Stimulated activated naive B cell treated with anti-CD40 and anti-IgM and Interleukin-4, amounts not matched to agents 10 μg/mL and 1 μg/mL and 100 μg/mL, for 72 hours (primary cell): ENCODE data around the gene NRDC.

Source experiments
- ATAC-seq, 2 donors: fragments of 150-1000 bp; cut with Tn5 transposase; replicated peaks; 2 replicates each; pipeline ENCODE4 v1.10.0; 2021; ENCODE audit warnings: moderate library complexity in 1 of 2
- DNase-seq: peaks from one replicate; pipeline ENCODE4 v3.0.0; 2021
- H3K27ac Mint-ChIP-seq: one replicate; pipeline ENCODE4 v1.8.0; 2022; ENCODE audit warnings: mild to moderate bottlenecking, mixed read lengths
- H3K27me3 Mint-ChIP-seq, 2 donors: one replicate each; pipeline ENCODE4 v1.8.0; 2022; ENCODE audit warnings: mixed read lengths in 2 of 2
- H3K36me3 Mint-ChIP-seq, 2 donors: one replicate each; pipeline ENCODE4 v1.8.0; 2022; ENCODE audit warnings: mixed read lengths in 2 of 2, mild to moderate bottlenecking in 1 of 2
- H3K4me1 Mint-ChIP-seq, 2 donors: one replicate each; pipeline ENCODE4 v1.8.0; 2022; ENCODE audit warnings: mixed read lengths in 2 of 2, mild to moderate bottlenecking in 1 of 2
- H3K4me3 Mint-ChIP-seq, 2 donors: one replicate each; pipeline ENCODE4 v1.8.0; 2022; ENCODE audit warnings: mild to moderate bottlenecking in 2 of 2, mixed read lengths in 2 of 2, moderate library complexity in 1 of 2
- H3K9me3 Mint-ChIP-seq, 2 donors: one replicate each; pipeline ENCODE4 v1.8.0; 2022; ENCODE audit warnings: mixed read lengths in 2 of 2, mild to moderate bottlenecking in 1 of 2

Gene NRDC, protein sequence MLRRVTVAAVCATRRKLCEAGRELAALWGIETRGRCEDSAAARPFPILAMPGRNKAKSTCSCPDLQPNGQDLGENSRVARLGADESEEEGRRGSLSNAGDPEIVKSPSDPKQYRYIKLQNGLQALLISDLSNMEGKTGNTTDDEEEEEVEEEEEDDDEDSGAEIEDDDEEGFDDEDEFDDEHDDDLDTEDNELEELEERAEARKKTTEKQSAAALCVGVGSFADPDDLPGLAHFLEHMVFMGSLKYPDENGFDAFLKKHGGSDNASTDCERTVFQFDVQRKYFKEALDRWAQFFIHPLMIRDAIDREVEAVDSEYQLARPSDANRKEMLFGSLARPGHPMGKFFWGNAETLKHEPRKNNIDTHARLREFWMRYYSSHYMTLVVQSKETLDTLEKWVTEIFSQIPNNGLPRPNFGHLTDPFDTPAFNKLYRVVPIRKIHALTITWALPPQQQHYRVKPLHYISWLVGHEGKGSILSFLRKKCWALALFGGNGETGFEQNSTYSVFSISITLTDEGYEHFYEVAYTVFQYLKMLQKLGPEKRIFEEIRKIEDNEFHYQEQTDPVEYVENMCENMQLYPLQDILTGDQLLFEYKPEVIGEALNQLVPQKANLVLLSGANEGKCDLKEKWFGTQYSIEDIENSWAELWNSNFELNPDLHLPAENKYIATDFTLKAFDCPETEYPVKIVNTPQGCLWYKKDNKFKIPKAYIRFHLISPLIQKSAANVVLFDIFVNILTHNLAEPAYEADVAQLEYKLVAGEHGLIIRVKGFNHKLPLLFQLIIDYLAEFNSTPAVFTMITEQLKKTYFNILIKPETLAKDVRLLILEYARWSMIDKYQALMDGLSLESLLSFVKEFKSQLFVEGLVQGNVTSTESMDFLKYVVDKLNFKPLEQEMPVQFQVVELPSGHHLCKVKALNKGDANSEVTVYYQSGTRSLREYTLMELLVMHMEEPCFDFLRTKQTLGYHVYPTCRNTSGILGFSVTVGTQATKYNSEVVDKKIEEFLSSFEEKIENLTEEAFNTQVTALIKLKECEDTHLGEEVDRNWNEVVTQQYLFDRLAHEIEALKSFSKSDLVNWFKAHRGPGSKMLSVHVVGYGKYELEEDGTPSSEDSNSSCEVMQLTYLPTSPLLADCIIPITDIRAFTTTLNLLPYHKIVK

DNA sequence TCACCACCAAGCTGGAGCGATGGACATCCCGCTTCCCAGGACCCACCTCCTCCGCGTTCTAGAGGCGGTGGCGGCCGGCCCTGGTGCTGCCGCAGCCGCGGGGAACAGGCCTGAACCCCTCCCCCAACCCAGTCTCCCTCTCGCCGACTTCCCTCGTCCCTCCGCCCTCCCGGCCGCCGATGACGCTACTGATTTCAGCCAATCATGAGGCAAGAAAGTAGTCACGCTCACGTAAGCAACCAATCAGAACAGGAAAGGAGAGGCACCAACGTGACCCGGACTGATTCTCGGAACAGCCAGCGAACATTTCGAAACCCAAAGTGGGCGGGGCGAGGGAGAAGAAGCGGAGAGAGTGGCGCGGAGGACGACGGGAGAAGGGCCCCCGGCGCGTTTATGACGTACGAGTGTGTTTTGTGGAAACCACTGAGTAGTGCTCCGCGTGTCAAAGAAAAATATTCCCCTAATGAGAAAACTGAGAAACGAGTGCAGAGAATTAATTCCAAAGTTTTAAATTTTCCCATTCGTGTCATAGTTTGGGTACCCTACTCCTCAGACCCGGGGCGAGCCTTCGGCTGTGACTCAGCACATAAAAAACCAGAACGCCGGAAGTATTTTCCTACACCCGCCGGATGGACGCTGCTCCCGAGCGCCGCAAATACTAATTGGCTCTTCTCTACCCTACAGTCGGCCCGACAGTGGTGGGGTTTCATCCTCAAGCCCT is at the start of gene NRDC:
TSS of gene NRDC (minus strand) at position 112 of the 721 bp plus-strand sequence. CDS start 112 bp downstream, outside the sequence.
- peaks cover 20 to 21% of the 10 kb centered on the region in 2 donors for H3K4me1 Mint-ChIP-seq
- no peak within 1 kb of the TSS for H3K27ac Mint-ChIP-seq
- ATAC-seq (peak; percentile 95), DNase-seq (peak; percentile 99)
- peaks cover 3 to 4% of the 10 kb centered on the region in 2 donors for H3K36me3 Mint-ChIP-seq
- no peaks in the 10 kb centered on the region for H3K9me3 Mint-ChIP-seq
- no peak within 1 kb of the TSS for H3K4me3 Mint-ChIP-seq
- no peaks in the 10 kb centered on the region for H3K27me3 Mint-ChIP-seq

DNA sequence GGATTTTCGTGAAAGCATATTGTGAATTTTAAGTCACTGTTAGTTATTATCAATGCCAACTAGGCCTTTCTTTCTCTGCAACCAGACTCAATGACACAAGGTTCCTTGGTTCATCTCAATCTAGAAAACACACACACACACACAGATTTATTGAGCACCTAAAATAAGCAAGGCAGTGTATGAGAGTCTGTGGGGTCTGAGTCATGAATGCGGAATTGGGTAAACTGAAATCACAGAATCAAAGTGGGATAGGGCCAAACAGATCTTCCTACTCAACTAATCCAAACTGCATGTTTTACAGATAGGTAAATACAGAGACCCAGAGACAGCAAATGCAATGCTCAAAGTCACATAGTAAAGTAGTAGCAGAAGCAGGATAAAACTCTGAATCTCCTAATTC is 48.5 kb upstream of the NRDC start:
- ATAC-seq (no peak), DNase-seq (no peak)
- no peaks in the 10 kb centered on the region for H3K4me1 Mint-ChIP-seq
- H3K4me3 Mint-ChIP-seq = no peak overlapping the region
- no peaks in the 10 kb centered on the region for H3K36me3 Mint-ChIP-seq
- peaks cover 4 to 7% of the 10 kb centered on the region in 2 donors for H3K27me3 Mint-ChIP-seq
- no peaks in the 10 kb centered on the region for H3K9me3 Mint-ChIP-seq
- H3K27ac Mint-ChIP-seq = no peak overlapping the region

DNA sequence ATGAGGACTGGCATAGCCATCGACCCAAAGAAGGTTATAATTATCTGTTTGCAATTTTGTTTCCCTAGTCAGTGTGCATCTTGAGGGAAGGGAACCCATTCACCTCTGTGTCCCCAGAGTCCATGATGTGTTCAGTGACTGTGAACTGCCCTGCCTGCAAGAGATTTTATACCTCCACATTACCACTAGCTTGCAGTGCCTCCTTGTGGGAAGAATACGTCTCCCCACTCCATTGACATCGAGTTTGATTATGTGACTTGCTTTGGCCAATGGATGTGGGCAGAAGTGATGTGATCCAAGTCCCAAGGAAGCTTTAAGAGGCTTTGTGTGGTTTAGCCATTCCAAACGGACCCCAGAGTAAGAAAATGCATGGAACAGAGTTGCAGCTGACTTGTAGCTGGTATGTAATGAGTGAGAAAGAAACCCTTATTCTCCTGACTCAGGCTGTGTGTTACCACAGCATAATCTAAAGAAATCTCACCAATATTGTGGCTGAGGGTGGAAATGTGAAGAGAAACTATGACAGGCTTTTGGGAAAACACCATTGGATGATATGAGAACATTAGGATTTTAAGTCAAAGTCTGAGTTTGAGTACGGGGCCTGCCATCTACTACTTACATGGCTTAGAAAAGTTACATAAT is 47.8 kb upstream of the NRDC start:
- no peak overlapping the region for H3K4me3 Mint-ChIP-seq
- DNase-seq (no peak), ATAC-seq (no peak)
- H3K9me3 Mint-ChIP-seq = no peaks in the 10 kb centered on the region
- peaks cover 10 to 15% of the 10 kb centered on the region in 2 donors for H3K27me3 Mint-ChIP-seq
- no peaks in the 10 kb centered on the region for H3K36me3 Mint-ChIP-seq
- no peak overlapping the region for H3K27ac Mint-ChIP-seq
- H3K4me1 Mint-ChIP-seq = no peaks in the 10 kb centered on the region

DNA sequence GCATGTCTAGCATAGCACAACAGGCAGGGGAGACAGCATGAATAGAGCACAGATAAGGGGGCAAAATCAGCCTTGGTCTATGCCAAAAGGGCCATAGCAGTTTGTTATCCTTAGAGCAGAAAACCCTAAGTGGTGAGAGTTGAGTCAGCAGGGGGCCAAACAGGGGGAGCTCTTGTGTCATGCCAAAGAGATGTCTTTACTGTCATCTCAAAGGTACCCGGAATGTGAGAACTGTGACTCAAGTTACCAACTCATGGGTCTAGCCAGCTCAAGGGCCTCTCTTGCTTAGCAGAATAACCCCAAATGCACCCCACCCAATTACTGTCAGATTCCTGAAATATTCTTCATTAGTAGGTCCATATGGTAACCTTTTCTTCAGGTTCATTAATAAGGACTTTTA is 45.9 kb upstream of the NRDC start:
- Mint-ChIP-seq H3K4me1 (no peaks in the 10 kb centered on the region), H3K9me3 (no peaks in the 10 kb centered on the region), H3K4me3 (no peak overlapping the region), H3K36me3 (no peaks in the 10 kb centered on the region), H3K27ac (no peak overlapping the region), H3K27me3 (peaks cover 14 to 28% of the 10 kb centered on the region in 2 donors)
- ATAC-seq (no peak), DNase-seq (no peak)

DNA sequence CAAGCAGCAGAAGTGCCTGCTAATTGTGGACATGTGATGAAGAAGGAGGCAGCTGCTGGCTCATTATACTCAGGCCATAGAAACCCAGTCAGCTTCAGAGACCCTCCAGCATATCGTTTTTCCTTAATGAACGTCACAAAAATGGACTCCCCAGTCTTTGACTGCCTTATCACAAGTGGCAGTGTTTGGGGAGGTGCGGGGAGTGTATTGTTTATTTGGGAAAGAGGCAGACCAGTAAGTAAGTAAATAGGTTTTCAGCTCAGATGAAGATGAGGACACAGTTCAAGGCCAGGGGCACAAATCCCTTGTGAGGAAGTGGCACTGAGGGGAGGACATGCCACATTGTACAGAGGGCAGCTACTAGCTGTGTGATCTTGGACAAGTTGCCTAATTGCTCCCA is 43.5 kb upstream of the NRDC start:
- H3K9me3 Mint-ChIP-seq = no peaks in the 10 kb centered on the region
- ATAC-seq (no peak), DNase-seq (no peak)
- H3K27me3 Mint-ChIP-seq = peaks cover 22 to 33% of the 10 kb centered on the region in 2 donors
- no peak overlapping the region for H3K4me3 Mint-ChIP-seq
- H3K36me3 Mint-ChIP-seq = no peaks in the 10 kb centered on the region
- no peaks in the 10 kb centered on the region for H3K4me1 Mint-ChIP-seq
- no peak overlapping the region for H3K27ac Mint-ChIP-seq

DNA sequence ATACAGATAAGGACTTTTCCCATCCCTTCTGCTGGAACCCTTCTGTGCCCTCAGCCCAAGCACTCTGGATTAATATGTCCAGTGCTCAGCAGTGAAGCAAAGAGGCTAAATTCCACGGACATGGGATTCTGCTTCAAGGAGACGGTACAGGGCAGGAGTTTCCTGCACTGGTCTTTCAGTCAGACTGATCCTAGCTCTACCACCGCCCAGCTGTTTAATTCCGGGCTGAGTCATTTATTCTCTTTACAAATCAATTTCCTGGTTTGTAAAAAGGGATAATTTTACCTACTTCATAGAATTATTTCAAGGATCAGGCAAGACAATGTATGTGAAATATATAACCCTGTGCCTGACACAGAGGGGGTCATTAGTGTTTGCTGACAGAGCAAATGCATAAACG is 41.6 kb upstream of the NRDC start:
- no peak for DNase-seq
- H3K4me3 Mint-ChIP-seq = no peak overlapping the region
- H3K9me3 Mint-ChIP-seq = no peaks in the 10 kb centered on the region
- H3K27ac Mint-ChIP-seq = no peak overlapping the region
- ATAC-seq = no peak
- peaks cover 22 to 33% of the 10 kb centered on the region in 2 donors for H3K27me3 Mint-ChIP-seq
- H3K4me1 Mint-ChIP-seq = no peaks in the 10 kb centered on the region
- H3K36me3 Mint-ChIP-seq = no peaks in the 10 kb centered on the region

DNA sequence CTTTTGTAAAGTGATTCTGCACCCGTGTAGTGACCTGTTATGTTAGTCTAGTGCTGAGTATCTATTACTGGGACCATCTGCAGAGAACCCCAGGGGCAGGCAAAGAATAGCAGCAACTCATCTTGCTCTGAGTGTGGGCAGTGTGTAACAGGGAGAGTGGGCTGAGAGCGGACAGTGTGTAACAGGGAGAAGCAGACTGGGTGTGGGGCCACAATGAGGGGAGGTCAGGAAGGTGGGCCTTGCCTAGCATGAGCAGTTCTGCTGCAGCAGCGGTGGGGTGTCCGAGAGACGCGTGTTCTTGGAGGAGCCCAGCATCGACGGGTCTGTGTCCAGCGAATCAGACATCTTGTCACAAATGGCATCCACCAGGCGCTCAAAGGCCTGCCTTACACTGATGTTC is 41.2 kb upstream of the NRDC start:
- Mint-ChIP-seq H3K4me3 (no peak overlapping the region), H3K27me3 (peaks cover 22 to 33% of the 10 kb centered on the region in 2 donors), H3K27ac (no peak overlapping the region), H3K4me1 (no peaks in the 10 kb centered on the region), H3K36me3 (no peaks in the 10 kb centered on the region), H3K9me3 (no peaks in the 10 kb centered on the region)
- ATAC-seq = no peak
- no peak for DNase-seq

DNA sequence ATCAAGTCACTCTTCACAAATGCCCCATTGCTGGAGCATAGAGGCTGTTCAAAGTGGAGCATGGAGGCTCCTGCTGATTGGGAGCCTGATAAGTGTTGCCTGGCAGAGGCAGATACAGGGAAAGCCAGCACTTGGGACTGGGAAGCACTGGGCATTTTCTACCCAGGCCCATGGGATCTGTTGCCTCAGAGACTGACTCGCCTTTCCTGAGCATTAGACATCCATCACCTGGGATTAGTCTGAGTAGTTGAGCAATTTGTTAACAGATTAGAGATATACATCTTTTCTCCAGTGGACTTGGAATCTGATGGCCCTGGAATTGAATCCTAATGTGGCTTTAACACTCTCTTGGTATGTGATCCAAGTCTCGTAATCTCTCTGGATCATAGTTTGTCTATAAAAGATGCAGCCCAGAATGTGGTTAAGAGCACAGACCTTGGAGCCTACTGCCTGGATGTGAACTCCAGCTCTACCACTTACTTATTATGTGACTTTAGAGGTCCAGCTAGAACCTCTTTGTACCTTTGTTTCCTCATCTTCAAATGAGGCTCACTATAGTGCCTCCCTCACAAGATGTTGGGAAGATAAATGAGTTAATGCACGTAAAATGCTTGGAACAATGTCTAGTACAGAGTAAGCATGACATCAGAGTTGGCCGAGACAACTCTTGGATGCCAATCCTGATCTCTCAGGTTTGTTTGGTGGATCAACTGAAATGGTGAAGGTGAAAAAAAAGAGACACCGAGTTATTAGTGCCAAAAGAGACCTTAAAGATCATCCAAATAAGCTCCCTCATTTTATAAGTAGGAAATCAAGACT is 38.3 kb upstream of the NRDC start:
- H3K27me3 Mint-ChIP-seq = peaks cover 22 to 29% of the 10 kb centered on the region in 2 donors
- H3K4me3 Mint-ChIP-seq = no peak overlapping the region
- ATAC-seq = no peak
- H3K9me3 Mint-ChIP-seq = no peaks in the 10 kb centered on the region
- H3K27ac Mint-ChIP-seq = no peak overlapping the region
- no peak for DNase-seq
- H3K36me3 Mint-ChIP-seq = no peaks in the 10 kb centered on the region
- no peaks in the 10 kb centered on the region for H3K4me1 Mint-ChIP-seq

DNA sequence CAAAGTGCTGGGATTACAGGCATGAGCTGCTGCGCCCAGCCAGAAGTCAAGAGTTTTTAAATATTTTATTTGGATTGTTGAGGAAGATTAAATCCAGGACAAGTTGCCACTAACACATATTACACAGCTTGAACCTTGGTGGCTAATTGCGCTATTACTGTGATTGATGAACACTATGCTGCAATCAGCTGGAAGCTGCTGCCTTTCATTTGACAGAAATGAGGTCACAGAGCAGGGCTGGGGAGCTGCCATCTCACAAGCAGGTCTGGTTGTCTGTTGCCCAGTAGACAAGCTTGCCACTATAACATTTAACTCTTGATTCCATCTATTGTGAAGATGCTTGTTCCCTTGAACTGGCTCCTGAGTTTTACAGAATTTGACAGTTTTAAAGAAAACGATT is 37.4 kb upstream of the NRDC start:
- Mint-ChIP-seq H3K27ac (no peak overlapping the region), H3K27me3 (peaks cover 19 to 20% of the 10 kb centered on the region in 2 donors), H3K4me1 (no peaks in the 10 kb centered on the region), H3K9me3 (no peaks in the 10 kb centered on the region), H3K36me3 (no peaks in the 10 kb centered on the region), H3K4me3 (no peak overlapping the region)
- no peak for ATAC-seq
- DNase-seq = no peak

DNA sequence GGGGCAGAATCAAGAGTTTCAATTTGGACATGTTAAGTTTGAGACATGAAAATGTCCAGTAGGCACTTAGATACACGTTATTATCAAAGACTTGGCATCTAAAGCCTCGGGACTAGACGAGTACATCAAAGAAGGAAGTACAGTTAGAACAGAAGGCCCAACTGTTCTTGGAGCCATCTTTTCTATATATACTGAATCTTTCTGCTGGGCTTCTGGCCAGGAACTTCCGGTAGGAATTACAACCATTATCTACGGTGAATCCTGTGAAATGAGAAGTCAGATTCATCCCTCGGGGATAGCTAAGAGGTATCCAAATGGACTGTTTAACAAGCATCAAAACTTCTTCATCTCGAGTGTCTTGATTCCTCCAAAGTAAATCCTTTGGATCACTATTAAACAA is 34.4 kb upstream of the NRDC start:
- ATAC-seq (no peak), DNase-seq (no peak)
- no peaks in the 10 kb centered on the region for H3K9me3 Mint-ChIP-seq
- H3K27me3 Mint-ChIP-seq = peaks cover 5 to 14% of the 10 kb centered on the region in 2 donors
- H3K4me3 Mint-ChIP-seq = no peak overlapping the region
- no peak overlapping the region for H3K27ac Mint-ChIP-seq
- no peaks in the 10 kb centered on the region for H3K36me3 Mint-ChIP-seq
- H3K4me1 Mint-ChIP-seq = peaks cover 0 to 4% of the 10 kb centered on the region in 2 donors

DNA sequence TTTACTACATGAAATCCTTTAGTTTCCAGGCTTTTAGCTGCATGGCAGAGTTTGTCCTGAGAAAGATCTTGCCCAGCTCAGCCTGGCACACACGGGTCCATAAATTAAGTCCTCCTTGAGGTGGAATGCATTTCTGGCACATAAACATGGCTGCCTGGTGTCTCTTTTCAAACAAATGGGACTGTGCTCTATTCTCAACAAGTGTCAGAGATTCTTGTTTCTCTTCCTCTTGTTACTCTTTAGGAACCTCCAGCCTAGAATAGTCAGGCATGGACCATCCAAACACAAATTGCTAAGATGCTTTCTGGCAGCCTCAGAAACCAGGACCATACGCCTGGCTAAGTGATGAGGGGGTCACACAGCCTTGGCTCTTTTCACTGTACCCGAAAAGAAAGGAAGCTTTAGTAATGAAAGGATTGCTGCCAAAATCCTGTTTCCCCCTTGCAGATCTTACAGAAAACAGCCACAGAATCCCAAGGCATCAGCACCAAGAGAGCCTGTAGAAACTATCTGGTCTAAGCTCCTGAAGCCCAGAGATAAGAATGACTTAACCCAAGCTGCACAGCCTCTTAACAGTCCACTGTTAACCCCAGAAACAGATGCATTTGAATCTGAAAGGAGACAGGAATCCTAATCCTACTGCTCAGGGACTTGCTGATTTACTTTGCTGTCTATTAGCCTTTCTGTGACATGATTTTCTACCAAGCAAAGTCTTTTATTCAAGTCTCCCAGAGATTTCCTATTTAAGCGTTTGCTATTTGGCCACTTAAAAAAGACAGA is 31.9 kb upstream of the NRDC start:
- no peak overlapping the region for H3K4me3 Mint-ChIP-seq
- ATAC-seq (no peak), DNase-seq (no peak)
- peaks cover 0 to 8% of the 10 kb centered on the region in 2 donors for H3K4me1 Mint-ChIP-seq
- H3K36me3 Mint-ChIP-seq = peaks cover 0 to 1% of the 10 kb centered on the region in 2 donors
- H3K27me3 Mint-ChIP-seq = peaks cover 5 to 14% of the 10 kb centered on the region in 2 donors
- H3K27ac Mint-ChIP-seq = no peak overlapping the region
- H3K9me3 Mint-ChIP-seq = peaks cover 2 to 4% of the 10 kb centered on the region in 2 donors

DNA sequence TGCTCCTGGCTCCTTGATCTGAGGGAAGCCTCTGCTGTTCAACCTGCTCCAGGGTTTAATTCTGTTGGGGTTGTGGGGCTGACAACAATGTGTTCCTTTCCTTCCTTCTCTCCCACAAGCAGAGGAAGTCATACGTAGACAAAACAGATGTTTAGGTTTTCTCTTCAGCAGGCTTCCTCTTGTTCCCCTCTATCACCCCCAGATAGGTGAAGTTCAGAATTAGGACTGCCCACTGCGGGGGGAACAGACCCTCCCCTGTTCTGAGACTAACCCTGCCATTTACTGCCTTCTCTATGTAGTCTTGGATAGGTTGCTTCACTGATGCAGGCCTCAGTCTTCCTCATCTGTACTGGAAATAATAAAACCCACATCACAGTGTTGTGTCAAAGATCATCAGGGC is 30.0 kb upstream of the NRDC start:
- DNase-seq (no peak), ATAC-seq (no peak)
- Mint-ChIP-seq H3K9me3 (peaks cover 2 to 4% of the 10 kb centered on the region in 2 donors), H3K27me3 (peaks cover 5 to 14% of the 10 kb centered on the region in 2 donors), H3K27ac (no peak overlapping the region), H3K4me3 (no peak overlapping the region), H3K36me3 (peaks cover 0 to 1% of the 10 kb centered on the region in 2 donors), H3K4me1 (peaks cover 0 to 8% of the 10 kb centered on the region in 2 donors)
